ENCODE measurements around the gene WDR31. TPM values are rescaled to one million over a fixed set of nuclear protein-coding genes. Genes with fewer than 3 reads are reported as not detected.

The WDR31 gene
- total RNA-seq, 2 donors from 2014 or later = 1.0 to 2.3 TPM

GRCh38 chr9:113341712-113342410 lies 1.8 kb upstream of the WDR31 start:
- ATAC-seq = no peak
- no peaks in the 10 kb centered on the region for H3K27me3 ChIP-seq
- TF ChIP-seq, protein P1, sequence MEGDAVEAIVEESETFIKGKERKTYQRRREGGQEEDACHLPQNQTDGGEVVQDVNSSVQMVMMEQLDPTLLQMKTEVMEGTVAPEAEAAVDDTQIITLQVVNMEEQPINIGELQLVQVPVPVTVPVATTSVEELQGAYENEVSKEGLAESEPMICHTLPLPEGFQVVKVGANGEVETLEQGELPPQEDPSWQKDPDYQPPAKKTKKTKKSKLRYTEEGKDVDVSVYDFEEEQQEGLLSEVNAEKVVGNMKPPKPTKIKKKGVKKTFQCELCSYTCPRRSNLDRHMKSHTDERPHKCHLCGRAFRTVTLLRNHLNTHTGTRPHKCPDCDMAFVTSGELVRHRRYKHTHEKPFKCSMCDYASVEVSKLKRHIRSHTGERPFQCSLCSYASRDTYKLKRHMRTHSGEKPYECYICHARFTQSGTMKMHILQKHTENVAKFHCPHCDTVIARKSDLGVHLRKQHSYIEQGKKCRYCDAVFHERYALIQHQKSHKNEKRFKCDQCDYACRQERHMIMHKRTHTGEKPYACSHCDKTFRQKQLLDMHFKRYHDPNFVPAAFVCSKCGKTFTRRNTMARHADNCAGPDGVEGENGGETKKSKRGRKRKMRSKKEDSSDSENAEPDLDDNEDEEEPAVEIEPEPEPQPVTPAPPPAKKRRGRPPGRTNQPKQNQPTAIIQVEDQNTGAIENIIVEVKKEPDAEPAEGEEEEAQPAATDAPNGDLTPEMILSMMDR (IDR thresholded peaks at IDR 0.05) = no peak
- TF ChIP-seq POLR2A (IDR thresholded peaks at IDR 0.05) = no peak
- H3K4me1 ChIP-seq = peaks cover 29% of the 10 kb centered on the region
- no peaks in the 10 kb centered on the region for H3K36me3 ChIP-seq (replicated peaks in 1 of 2; ENCODE audit: insufficient read depth in 1 of 2, low read depth in 2 of 2)
- DNase-seq = no peak
- 66 to 75% methylated on average over 9 of the region's 9 CpGs for WGBS, 2 donors
- H3K4me3 ChIP-seq = no peak overlapping the region
- no peak overlapping the region for H3K27ac ChIP-seq
- intact Hi-C loops (cut with DNase I) = no loop called here
- no peaks in the 10 kb centered on the region for H3K9me3 ChIP-seq

DNA sequence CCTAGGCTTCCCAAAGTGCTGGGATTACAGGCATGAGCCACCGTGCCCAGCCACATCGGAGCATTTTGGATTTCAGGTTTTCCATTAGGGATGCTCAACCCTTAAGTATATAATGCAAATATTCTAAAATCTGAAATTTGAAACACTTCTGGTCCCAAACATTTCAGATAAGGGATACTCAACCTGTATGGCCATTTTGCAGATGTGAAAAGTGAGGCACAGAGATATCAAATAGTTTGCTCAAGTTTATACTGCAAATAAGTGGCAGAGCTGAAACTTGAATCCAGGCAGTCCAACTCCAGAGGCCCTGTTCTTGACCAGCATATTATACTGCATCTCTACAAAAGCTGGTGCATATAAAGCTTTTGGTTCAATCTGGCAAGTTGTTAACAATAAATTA lies 2.4 kb downstream of the WDR31 start:
- WGBS, 2 donors = 85 to 100% methylated on average over 2 of the region's 2 CpGs
- no peak for ATAC-seq
- peaks cover 17% of the 10 kb centered on the region for H3K4me1 ChIP-seq

GRCh38 chr9:113331780-113332179 lies 8.3 kb downstream of the WDR31 start:
- WGBS, 2 donors = 62 to 70% methylated on average over 4 of the region's 4 CpGs
- no peaks in the 10 kb centered on the region for H3K36me3 ChIP-seq (replicated peaks in 1 of 2; ENCODE audit: insufficient read depth in 1 of 2, low read depth in 2 of 2)
- no peak for ATAC-seq
- H3K4me3 ChIP-seq = no peak overlapping the region
- H3K27me3 ChIP-seq = no peaks in the 10 kb centered on the region
- TF ChIP-seq POLR2A (IDR thresholded peaks at IDR 0.05) = no peak
- TF ChIP-seq, protein P1 (IDR thresholded peaks at IDR 0.05) = no peak
- no peak for DNase-seq
- intact Hi-C loops (cut with DNase I) = no loop called here
- H3K27ac ChIP-seq = no peak overlapping the region
- H3K4me1 ChIP-seq = no peaks in the 10 kb centered on the region
- no peaks in the 10 kb centered on the region for H3K9me3 ChIP-seq

More for the DNA sequence above, 2.4 kb downstream of the WDR31 start:
- no peaks in the 10 kb centered on the region for H3K9me3 ChIP-seq
- no peaks in the 10 kb centered on the region for H3K27me3 ChIP-seq
- DNase-seq = no peak
- intact Hi-C loops (cut with DNase I) = no loop called here
- H3K4me3 ChIP-seq = no peak overlapping the region
- H3K36me3 ChIP-seq (replicated peaks in 1 of 2; ENCODE audit: insufficient read depth in 1 of 2, low read depth in 2 of 2) = no peaks in the 10 kb centered on the region
- no peak overlapping the region for H3K27ac ChIP-seq
- TF ChIP-seq, protein P1 (IDR thresholded peaks at IDR 0.05) = no peak
- no peak for TF ChIP-seq POLR2A (IDR thresholded peaks at IDR 0.05)

DNA sequence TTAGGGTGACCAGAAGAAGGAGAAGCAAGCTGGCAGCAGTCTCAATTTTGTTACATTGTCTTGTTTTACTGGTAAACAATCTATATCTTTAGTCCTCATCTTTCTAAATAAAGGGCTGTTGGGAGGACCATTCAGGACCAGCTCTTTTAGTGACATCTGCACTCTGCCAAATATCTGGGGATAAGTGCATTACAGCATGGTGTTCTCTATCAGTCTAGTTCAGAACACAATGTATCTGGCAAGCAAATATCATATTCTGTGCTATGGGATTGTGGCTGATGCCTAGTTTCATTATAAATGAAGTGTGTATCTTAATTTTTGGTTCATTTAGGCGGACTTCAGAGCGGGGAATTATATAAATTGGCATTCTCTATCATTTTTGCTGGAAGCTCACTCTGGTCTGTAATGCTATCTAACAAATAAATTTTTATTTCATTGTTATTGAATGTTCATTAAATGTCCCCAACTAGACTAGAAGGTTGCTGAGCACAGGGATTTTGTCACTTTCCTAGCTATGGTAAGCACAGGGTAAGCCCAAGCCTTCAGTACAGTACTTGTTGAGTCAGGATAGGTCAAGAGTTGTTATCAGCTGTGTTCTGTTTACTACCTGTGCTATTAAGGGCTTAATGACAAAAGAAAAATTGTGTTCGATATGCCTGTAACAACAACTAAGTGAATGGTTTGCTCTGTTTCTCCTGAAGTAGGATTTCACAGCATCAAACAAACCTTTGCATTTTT lies 11.9 kb downstream of the WDR31 start:
- intact Hi-C loops (cut with DNase I) = no loop called here
- TF ChIP-seq POLR2A (IDR thresholded peaks at IDR 0.05) = no peak
- TF ChIP-seq, protein P1 (IDR thresholded peaks at IDR 0.05) = no peak
- 88 to 95% methylated on average over 3 of the region's 3 CpGs for WGBS, 2 donors
- ATAC-seq (no peak), DNase-seq (no peak)
- Histone ChIP-seq H3K9me3 (no peaks in the 10 kb centered on the region), H3K4me3 (no peak overlapping the region), H3K4me1 (no peaks in the 10 kb centered on the region), H3K36me3 (replicated peaks in 1 of 2; ENCODE audit: insufficient read depth in 1 of 2, low read depth in 2 of 2) (no peaks in the 10 kb centered on the region), H3K27me3 (no peaks in the 10 kb centered on the region), H3K27ac (no peak overlapping the region)

Data from body of pancreas (tissue), 4 donors.